ENCODE results near the gene DYNLT1.
A peak's percentile ranks its signal among the peaks of the same experiment; 100 is the strongest.
"Not testable (repeated sequence)": the region's sequence is repeated elsewhere in the genome, so short reads cannot be mapped to it uniquely, and the experiment has no call there.

DYNLT1 gene

DNA sequence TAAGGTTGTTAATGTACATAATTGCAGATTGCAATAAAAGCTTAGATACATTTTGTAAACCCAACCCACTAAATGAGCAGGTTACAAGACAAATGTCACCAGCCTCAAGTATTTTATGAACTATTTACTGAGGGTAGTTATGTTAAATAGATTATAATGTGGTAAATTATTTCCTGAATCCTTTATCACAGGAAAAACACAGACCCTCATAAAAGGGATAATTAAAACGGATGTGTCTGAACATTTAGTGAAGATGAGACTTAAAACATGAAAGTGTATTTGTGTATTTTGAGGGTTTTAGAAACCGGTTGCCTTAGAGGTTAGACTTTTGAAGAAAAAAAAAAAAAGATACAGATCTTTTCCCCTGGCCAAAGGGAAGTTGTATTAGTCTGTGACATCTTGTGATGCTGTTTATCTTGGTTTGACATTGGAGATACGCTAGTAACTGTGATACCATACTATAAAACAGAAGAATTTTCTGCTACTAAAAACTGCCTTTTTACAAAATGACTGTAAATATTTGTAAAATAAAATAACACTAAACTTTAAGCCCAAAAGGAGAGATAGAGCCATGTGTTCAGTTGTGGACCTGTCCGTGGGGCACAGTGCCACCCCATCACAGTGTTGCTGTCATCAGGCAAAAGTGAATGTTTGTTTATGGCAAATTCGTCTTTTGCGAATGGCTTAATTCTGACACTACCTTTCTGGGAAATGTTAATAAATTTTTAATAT is 9.7 kb downstream of the DYNLT1 start:
- Histone ChIP-seq H3K9me3 (ENCODE audit: severe bottlenecking) (no peaks in the 10 kb centered on the region), H3K4me3 (ENCODE audit: severe bottlenecking) (no peak overlapping the region), H3K4me1 (ENCODE audit: insufficient read depth, poor library complexity, severe bottlenecking) (peaks cover 9% of the 10 kb centered on the region), H3K36me3 (ENCODE audit: low read depth) (peaks cover 79% of the 10 kb centered on the region), H3K27ac (ENCODE audit: poor library complexity, severe bottlenecking) (no peak overlapping the region), H3K27me3 (ENCODE audit: insufficient read depth, poor library complexity, severe bottlenecking) (no peaks in the 10 kb centered on the region)
- TF ChIP-seq CTCF (IDR thresholded peaks at IDR 0.05; ENCODE audit: poor library complexity, severe bottlenecking), result no peak
- DNase-seq (ENCODE audit: low spot score) (no peak), ATAC-seq (ENCODE audit: low read depth) (no peak)

DNA sequence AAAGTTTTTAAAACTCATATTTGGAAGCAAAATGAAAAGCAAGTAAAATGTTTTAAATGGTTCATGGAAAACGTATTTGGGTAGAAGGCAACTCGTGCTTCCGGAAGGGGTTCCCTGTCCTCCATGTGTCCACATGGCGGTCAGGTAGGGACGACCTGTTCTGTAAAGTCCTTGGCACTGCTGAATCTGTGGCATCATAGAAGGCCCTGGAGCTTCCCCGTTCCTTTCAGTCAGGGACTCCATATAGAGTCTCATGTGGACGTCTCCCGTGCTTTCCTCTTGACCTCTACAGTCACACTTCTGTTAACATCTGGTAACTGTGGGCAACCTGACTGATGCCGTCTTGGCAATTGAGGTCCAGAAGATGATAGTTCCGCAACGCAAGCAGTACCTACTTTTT is 11.4 kb downstream of the DYNLT1 start:
- Histone ChIP-seq H3K9me3 (ENCODE audit: severe bottlenecking) (no peaks in the 10 kb centered on the region), H3K27ac (ENCODE audit: poor library complexity, severe bottlenecking) (no peak overlapping the region), H3K36me3 (ENCODE audit: low read depth) (peaks cover 89% of the 10 kb centered on the region), H3K4me1 (ENCODE audit: insufficient read depth, poor library complexity, severe bottlenecking) (peaks cover 9% of the 10 kb centered on the region), H3K27me3 (ENCODE audit: insufficient read depth, poor library complexity, severe bottlenecking) (no peaks in the 10 kb centered on the region), H3K4me3 (ENCODE audit: severe bottlenecking) (no peak overlapping the region)
- ATAC-seq (ENCODE audit: low read depth) (no peak), DNase-seq (ENCODE audit: low spot score) (peak; percentile 12)
- no peak for TF ChIP-seq CTCF (IDR thresholded peaks at IDR 0.05; ENCODE audit: poor library complexity, severe bottlenecking)

DNA sequence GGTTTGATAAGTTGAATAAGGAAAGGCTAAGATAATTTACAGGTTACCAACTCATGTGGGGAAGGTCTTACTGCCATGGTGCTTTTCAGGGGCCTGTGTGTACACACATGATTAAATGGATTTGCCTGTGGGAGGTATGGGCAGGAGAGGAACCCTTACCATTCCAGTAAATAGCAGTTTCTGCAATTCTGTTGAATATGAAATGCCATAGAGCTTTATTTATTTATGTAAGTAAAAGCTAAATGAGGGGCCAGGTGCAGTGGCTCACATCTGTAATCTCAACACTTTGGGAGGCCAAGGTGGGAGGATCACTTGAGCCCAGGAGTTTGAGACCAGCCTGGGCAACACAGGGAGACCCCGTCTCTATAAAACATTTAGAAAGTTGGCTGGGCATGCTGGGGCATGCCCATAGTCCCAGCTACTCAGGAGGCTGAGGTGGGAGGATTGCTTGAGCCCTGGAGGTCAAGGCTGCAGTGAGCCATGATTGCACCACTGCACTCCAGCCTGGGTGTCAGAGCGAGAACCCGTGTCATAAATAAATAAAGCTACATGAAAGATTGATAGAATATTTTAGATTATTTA is 11.9 kb downstream of the DYNLT1 start:
- not testable (repeated sequence) for H3K27me3 ChIP-seq (ENCODE audit: insufficient read depth, poor library complexity, severe bottlenecking); H3K9me3 ChIP-seq (ENCODE audit: severe bottlenecking); DNase-seq (ENCODE audit: low spot score); ATAC-seq (ENCODE audit: low read depth); H3K4me3 ChIP-seq (ENCODE audit: severe bottlenecking); H3K4me1 ChIP-seq (ENCODE audit: insufficient read depth, poor library complexity, severe bottlenecking)
- peaks cover 84% of the 10 kb centered on the region for H3K36me3 ChIP-seq (ENCODE audit: low read depth)
- peak overlapping the region; percentile 31 for H3K27ac ChIP-seq (ENCODE audit: poor library complexity, severe bottlenecking)

DNA sequence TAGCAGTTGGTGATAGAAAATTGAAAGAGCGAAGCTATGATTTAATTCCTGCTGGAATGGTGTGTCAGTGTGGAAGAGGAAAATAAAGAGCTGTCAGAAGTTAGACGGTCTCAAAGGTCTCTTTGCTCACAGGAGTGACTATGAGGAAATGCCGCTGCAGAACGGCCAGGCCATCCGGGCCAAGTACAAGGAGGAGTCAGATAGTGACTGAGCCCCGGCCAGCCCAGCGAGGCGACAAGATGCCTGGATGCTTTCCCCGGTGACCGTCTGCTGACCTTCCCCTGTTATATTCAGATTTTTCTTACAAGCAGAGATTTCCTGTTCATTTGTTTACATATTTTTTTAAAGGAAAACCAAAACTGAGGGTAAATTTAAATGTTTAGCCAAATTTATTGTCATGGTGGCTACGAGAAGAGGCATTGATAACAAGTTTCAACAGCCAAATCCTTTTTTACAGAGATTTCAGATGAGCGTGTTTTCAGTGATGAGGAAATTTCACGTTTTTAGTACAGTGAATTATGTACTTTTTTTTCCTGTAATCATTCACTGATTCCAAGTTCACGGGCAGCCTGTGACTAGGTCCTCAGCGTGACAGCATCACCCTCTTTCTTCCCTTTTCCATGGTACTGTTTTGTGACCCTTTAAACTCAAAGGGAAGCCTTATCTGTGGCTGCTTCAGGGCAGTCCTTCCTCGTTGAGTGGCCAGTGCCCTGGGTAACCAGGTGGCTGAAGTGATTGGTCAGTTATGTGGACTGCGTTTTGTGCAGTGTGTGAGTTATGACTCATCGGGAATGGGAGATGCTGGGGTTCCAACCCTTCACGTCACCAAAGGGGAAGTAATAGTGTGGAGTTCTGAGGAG is 12.6 kb downstream of the DYNLT1 start:
- Histone ChIP-seq H3K36me3 (ENCODE audit: low read depth) (peaks cover 82% of the 10 kb centered on the region), H3K9me3 (ENCODE audit: severe bottlenecking) (no peaks in the 10 kb centered on the region), H3K27ac (ENCODE audit: poor library complexity, severe bottlenecking) (peak overlapping the region; percentile 31), H3K4me1 (ENCODE audit: insufficient read depth, poor library complexity, severe bottlenecking) (peaks cover 9% of the 10 kb centered on the region), H3K4me3 (ENCODE audit: severe bottlenecking) (no peak overlapping the region), H3K27me3 (ENCODE audit: insufficient read depth, poor library complexity, severe bottlenecking) (no peaks in the 10 kb centered on the region)
- DNase-seq (ENCODE audit: low spot score) (peak; percentile 37), ATAC-seq (ENCODE audit: low read depth) (peak; percentile 47; the same call in 2 of the 3 replicates)
- no peak for TF ChIP-seq CTCF (IDR thresholded peaks at IDR 0.05; ENCODE audit: poor library complexity, severe bottlenecking)

GRCh38 chr6:158630938-158631616 is 13.5 kb downstream of the DYNLT1 start:
- H3K4me3 ChIP-seq (ENCODE audit: severe bottlenecking), result no peak overlapping the region
- ATAC-seq (ENCODE audit: low read depth) (peak; percentile 18), DNase-seq (ENCODE audit: low spot score) (peak; percentile 45)
- H3K4me1 ChIP-seq (ENCODE audit: insufficient read depth, poor library complexity, severe bottlenecking), result peaks cover 9% of the 10 kb centered on the region
- H3K9me3 ChIP-seq (ENCODE audit: severe bottlenecking), result no peaks in the 10 kb centered on the region
- H3K27me3 ChIP-seq (ENCODE audit: insufficient read depth, poor library complexity, severe bottlenecking), result no peaks in the 10 kb centered on the region
- H3K27ac ChIP-seq (ENCODE audit: poor library complexity, severe bottlenecking), result peak overlapping the region; percentile 31
- TF ChIP-seq CTCF (IDR thresholded peaks at IDR 0.05; ENCODE audit: poor library complexity, severe bottlenecking), result no peak
- peaks cover 74% of the 10 kb centered on the region for H3K36me3 ChIP-seq (ENCODE audit: low read depth)

All from RWPE2 (cell line).